HL-60 (cell line): ENCODE data around the gene XPOT.

Source experiments
- DNase-seq, 2 experiments: peaks; one replicate each; pipeline ENCODE4 v3.0.0-alpha.2; 2010 to 2020; ENCODE audit warnings: low read depth in 1 of 2, low spot score in 1 of 2
- H3K27ac ChIP-seq: fragments of 250-450 bp; sonication (Bioruptor Pico); replicated peaks from 2 replicates; pipeline ENCODE4 v1.5.1; 2020; ENCODE audit warnings: mild to moderate bottlenecking, moderate library complexity
- H3K27me3 ChIP-seq: fragments of 250-450 bp; sonication (Bioruptor Pico); 2 replicates; pipeline ENCODE4 v1.5.1; 2021; ENCODE audit warnings: mild to moderate bottlenecking, moderate library complexity; ENCODE audit not compliant: insufficient read depth, poor library complexity, severe bottlenecking
- H3K4me3 ChIP-seq: replicated peaks from 2 replicates; pipeline ENCODE4 v1.5.1; 2011; ENCODE audit warnings: mild to moderate bottlenecking, control low read depth, low read length; ENCODE audit not compliant: insufficient read depth
- CTCF ChIP-seq: IDR thresholded peaks from one replicate; pipeline ENCODE4 v1.5.1; 2011; ENCODE audit warnings: low read length, control low read depth, inconsistent platforms; ENCODE audit not compliant: insufficient read depth
- GABPA ChIP-seq: IDR thresholded peaks from 2 replicates; pipeline ENCODE4 v1.6.1; 2012; ENCODE audit warnings: low read depth
- POLR2AphosphoS5 ChIP-seq: IDR thresholded peaks from 2 replicates; pipeline ENCODE4 v1.6.1; 2012; ENCODE audit warnings: low read depth
- REST ChIP-seq: IDR thresholded peaks from 2 replicates; pipeline ENCODE4 v1.6.1; 2012; ENCODE audit warnings: low read depth; ENCODE audit not compliant: insufficient replicate concordance
- SPI1 ChIP-seq: IDR thresholded peaks from 2 replicates; pipeline ENCODE4 v1.6.1; 2012; ENCODE audit warnings: low read depth, mild to moderate bottlenecking, borderline replicate concordance

XPOT gene

DNA sequence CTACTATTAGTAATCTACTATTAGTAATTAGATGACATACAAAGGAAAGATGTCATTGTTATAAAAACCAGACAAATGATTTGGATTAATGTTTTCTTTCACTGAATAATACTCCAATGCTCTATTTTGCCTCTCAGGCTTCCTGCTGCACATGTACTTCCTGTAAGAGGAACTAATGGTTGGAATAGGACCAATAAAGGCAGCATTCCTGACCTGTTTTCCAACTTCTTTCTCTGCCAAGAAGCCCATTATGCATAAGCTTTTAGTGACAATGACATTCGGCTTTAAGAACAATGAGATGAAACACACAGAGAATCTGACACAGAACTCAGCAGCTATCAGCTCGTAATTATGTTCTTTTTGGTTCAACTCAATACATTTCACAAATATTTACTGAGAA is 8.5 kb upstream of the XPOT start:
- peaks cover 11% of the 10 kb centered on the region for H3K27me3 ChIP-seq
- H3K27ac ChIP-seq: no peak overlapping the region
- TF ChIP-seq POLR2AphosphoS5 (no peak), CTCF (no peak), GABPA (no peak), SPI1 (no peak), REST (no peak)
- no peak overlapping the region for H3K4me3 ChIP-seq
- no peak for DNase-seq

DNA sequence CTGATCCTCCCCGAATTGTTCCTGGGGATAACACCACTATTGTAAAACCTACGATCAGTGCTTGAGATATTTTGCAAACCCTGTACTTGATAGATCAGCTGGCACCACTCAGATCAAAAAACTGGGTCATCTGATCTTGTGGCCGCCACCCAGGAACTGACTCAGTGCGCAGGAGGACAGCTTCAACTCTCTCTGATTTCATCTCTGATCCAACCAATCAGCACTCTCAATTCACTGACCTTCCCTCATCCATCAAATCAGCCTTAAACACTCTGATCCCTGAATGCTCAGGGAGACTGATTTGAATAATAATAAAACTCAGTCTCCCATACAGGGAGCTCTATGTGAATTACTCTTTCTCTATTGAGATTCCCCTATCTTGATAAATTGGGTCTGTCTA is 4.2 kb upstream of the XPOT start:
- DNase-seq: no peak
- Histone ChIP-seq H3K27me3 (no peaks in the 10 kb centered on the region), H3K4me3 (no peak overlapping the region), H3K27ac (no peak overlapping the region)
- TF ChIP-seq POLR2AphosphoS5 (no peak), GABPA (no peak), REST (no peak), CTCF (no peak), SPI1 (no peak)

- DNase-seq: no peak
- no peak overlapping the region for H3K4me3 ChIP-seq
- TF ChIP-seq POLR2AphosphoS5: no peak
- TF ChIP-seq GABPA: no peak
- TF ChIP-seq REST: no peak
- TF ChIP-seq CTCF: no peak
- no peak for TF ChIP-seq SPI1
- H3K27ac ChIP-seq: no peak overlapping the region
- H3K27me3 ChIP-seq: no peaks in the 10 kb centered on the region
Observed at GRCh38 chr12:64402181-64402580, 2.0 kb upstream of the XPOT start.
